Measurements from ENCODE around the gene SLC27A5.

GRCh38 chr19:58510084-58510862 lies 1.5 kb downstream of the SLC27A5 start:
- TF ChIP-seq CTCF (IDR thresholded peaks at IDR 0.05 in 4 of 5, conservative IDR thresholded peaks at IDR 0.05 in 1 of 5) (no peak), POLR2A (IDR thresholded peaks at IDR 0.05) (no peak)

Measured in gastrocnemius medialis (tissue), 4 donors.